Measurements from ENCODE around the gene ADAMTS3.

The ADAMTS3 gene

DNA sequence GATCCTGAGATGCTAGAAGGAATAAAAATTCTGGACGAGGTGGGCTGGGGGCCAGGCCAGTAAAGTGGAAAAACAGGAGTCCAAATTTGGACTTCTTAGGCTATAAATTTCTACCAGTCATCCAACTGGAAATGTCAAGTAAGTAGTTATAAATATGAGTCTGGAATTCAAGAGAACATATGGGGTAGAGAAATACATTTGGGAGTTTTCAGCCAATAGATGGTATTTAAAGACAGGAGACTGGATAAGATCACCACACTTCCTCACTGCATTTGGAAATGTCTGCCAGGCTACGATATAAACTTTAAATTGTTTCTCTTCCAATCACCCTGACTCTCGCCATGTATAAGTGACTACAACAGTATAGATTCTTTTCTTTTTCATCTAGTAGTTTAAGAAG, 294.8 kb downstream of the ADAMTS3 start:
- DNase-seq = no peak

DNA sequence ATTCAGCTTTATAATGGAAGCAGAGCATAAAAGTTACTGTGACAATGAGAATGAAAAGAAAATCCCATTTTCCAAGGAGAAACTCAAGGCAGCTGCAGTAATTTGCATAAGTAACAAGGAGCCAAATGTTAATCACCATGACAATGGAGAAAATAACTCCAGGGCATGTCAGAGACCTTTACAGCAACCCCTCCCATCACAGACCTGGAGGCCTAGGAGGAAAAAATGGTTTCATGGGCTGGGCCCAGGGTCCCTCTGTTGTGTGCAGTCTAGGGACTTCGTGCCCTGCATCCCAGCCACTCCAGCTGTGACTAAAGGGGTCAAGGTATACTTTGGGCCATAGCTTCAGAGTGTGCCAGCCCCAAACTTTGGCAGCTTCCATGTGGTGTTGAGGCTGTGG, 313.8 kb downstream of the ADAMTS3 start:
- DNase-seq = no peak

GRCh38 chr4:72243641-72244040, 325.4 kb downstream of the ADAMTS3 start:
- DNase-seq = no peak

DNA sequence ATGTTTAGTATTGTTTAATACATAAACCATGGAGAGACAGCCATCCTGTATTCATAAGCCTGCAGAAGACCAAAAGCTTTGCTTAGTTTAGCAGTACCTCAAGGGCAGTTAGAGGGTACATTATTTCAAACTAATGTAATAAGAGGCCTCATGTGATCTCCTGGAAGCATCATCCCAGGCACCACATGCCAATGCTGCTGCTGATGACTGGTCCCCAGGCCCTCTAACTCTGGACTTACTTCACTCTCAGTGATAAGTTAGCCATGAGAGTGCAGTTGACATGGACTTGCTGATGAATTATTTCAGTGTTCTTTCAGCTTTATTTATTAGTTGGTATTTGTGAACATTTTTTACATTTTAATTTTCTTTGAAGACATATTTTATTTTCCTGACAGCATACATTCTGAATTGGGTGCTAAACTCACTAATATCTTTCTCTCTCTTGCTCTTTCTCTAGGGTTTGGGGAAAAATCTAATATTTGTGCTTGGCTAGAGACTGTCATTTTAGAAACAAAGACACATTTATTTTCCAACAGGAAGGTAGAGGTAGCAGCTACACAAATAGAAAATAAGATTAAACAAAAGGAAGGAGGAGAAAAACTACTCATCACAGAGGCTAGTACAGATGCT, 329.4 kb downstream of the ADAMTS3 start:
- DNase-seq = no peak

All from T1000 (cell line).